Activated CD4-positive, alpha-beta T cell treated with anti-CD3 and anti-CD28 coated beads, Interleukin-2, Interleukin-6, amounts not matched to agents 100 ng/mL and 50 ng/mL, durations not matched to agents 16 hours and 8 hours (primary cell): Measurements from ENCODE around the gene YAE1.
"Not testable (repeated sequence)": the region's sequence is repeated elsewhere in the genome, so short reads cannot be mapped to it uniquely, and the experiment has no call there.

Experiments used
- DNase-seq: peaks from one replicate; pipeline ENCODE4 v3.0.0-alpha.2; 2020

Gene YAE1, protein sequence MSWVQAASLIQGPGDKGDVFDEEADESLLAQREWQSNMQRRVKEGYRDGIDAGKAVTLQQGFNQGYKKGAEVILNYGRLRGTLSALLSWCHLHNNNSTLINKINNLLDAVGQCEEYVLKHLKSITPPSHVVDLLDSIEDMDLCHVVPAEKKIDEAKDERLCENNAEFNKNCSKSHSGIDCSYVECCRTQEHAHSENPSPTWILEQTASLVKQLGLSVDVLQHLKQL

DNA sequence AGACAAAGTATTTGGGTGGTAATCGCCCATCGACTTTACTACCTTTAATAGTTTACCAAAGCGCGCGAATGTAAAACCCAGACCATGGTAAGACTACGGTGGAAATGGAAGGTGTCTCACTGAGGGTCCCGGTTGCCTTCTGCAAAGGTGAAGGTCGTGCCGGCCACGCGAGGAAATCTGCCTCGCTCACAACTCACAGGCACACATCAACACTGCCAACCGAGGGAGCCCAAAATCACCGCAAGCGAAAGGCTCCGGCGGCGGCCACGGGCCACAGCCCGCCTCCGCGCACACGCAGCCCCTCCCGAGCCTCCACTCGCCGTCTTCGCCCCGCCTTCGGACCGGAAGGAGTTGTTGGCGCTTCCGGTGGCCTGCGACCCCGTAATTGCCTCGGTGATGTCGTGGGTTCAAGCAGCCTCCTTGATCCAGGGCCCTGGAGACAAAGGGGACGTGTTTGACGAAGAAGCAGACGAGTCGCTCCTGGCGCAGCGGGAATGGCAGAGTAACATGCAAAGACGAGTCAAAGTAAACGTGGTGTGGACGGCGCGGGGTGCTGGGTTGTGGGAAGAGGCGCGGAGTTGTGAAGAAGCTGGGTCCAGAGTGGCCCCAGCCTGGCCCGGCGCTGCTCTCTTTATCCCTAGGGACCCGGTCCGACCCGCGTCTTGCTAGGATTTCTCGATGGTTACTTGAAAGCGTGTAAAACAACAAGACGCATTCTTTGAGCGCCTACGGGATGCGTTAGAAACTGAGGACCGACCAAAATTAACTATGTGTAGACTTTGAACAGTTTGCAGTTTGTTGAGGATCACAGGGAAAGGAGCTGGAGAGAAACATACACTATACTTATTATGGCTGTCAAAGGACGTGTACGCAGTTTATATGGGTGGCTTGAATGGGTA, at the start of gene YAE1:
TSS of gene YAE1 (plus strand) at position 382 of the 899 bp plus-strand sequence. CDS start at position 397, 15 bp downstream.
- peak; percentile 91 for DNase-seq

DNA sequence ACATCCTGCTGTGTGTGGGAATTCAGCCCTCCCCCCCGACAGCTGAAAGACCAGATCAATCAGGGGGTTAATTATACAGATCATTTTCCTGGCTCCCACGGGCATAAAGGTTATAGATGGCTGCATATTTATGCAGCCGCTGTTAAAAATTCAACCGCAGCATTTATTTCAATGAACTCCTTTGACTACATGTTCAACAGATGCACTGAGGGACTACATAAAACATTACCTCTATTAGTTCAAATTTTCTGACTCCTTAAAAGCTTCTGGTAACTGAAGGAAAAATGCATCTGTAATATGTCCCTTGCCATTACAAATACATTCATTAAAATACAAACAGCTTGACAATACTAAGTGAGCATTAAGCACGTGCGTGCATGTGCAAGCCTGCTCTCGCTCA, 49.7 kb upstream of the YAE1 start:
- no peak for DNase-seq

DNA sequence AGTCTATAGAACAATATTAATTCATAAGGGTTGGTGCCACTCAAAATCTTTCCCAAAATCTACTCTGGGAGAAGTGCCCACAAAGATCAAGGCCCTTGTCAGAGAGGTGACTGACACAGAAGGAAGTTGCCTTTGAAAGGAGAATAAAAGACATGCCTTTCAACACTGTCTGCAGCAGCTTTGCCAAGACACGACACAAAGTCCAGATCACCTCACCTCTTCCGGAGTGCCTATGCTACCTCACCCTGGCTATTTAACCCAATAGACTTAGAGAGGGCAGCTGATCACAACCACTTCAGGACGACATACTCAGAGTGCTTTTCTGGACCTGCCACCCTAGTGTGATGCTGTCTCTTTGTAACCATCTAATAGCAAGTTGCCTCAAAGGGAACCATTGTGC, 49.0 kb upstream of the YAE1 start:
- no peak for DNase-seq

DNA sequence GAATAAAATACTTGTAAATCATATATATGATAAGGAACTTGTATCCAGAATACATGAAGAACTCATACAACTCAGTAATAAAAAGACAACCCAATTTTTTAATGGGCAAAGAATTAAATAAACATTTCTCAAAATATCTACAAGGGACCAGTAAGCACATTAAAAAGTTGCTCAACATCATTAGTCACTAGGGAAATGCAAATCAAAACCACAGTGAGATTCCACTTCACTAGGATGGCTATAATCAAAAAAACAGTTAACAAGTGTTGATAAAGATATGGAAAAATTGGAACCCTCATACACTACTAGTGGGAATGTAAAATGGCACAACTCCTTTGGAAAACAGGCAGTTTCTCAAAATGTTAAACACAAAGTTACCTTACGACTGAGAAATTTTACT, 40.3 kb upstream of the YAE1 start:
- no peak for DNase-seq

DNA sequence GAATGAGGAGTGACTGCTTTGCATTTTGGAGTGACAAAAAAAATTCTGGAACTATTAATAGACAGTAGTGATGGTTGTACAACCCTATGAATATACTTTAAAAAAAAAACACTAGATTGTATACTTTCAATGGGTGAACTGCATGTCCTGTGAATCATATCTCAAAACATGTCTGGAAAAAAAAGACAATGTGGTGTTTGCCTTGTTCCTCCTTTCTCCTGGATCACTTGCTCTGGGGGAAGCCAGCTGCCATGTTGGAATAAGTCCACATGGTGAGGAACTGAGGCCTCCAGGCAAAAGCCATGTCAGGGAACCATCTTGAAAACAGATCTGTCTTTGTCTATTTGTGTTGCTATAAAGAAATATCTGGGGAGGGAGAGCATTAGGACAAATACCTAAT, 39.5 kb upstream of the YAE1 start:
- no peak for DNase-seq

DNA sequence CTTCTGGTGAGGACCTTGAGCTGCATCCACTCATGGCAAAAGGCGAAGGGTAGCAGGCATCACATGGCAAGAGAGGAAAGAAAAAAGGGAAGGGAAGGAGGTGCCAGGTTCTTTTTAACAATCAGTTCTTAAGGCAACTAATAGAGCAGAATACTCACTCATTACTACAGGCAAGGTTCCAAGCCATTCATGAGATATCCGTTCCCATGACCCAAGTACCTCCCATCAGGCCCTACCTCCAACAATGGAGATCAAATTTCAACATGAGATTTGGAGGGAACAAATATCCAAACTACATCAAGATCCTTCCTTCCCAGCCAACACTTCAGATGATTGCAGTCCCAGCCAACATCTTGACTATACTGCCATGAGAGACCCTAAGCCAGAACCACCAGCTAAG, 38.9 kb upstream of the YAE1 start:
- DNase-seq: no peak

DNA sequence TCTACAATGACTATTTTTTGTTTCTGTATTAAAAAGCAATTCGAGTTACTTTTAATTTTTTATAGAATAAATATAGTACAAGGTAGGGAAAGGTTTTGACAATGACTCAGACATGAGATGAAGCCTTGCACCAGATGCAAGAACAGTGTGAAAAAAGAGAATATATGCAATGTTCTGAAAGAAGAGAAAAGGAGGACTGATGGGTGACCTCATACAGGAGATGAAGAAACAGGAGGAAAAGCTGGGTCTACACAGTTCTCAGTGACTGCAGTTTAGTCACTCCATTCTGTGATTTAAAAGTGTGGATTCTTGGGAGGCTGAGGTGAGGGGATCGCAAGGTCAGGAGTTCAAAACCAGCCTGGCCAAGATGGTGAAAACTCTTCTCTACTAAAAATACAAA, 38.3 kb upstream of the YAE1 start:
- DNase-seq: no peak

DNA sequence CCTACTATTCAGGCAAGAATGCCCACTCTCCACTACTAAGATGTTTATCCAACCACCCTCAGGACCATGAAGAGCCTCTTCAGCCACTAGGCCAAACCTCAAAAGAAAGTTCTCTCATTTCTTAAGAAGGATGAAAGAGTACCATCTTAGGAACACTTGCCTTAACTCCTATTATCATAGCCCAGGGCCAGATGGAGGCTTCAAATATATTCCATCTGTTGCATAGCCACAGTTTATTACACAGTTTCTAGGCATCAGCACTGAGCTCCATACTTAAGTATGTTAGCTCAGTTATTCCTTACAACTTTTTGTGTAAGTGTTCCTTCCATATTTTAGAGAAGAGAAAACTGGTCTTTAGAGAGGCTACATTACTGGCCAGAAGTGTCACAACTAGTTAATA, 37.4 kb upstream of the YAE1 start:
- DNase-seq: no peak

DNA sequence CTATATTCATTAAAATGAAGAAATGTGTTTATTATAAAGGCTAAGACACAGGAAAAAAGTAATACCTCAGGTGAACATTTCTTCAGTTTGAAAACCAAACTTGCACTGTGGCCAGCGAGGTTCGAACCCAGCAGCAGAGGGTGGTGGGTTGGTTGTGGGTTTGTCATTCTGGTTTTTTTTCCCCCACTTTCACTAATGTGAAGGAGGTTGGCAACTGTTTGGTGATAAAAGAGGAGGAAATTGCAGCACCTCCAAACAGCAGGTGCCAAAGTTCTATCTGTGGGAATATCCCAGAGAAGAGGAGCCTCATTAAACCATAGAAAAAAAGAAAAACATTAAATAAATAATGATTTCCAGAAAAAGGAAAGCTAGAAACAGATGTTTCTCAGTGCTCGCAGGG, 36.6 kb upstream of the YAE1 start:
- DNase-seq: no peak

DNA sequence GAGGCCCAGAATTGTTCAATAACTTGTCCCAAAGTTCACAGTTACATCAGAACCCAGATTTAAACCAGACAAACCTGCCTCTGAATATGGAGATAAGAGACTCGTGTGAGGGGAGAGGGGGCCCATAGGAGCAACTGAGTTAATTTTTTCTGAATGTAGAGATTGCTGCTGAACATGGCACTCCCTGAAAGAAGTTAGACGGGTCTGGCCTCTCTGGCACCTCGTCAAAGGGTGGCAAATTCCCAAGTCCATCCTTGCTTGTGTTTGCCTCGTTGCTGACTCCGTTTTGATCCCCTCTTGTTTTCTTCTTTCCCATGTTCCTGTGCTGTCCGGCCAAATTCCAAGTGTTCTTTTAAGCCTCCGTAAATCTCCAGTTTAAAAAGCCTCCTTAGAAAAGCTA, 35.2 kb upstream of the YAE1 start:
- DNase-seq: no peak

DNA sequence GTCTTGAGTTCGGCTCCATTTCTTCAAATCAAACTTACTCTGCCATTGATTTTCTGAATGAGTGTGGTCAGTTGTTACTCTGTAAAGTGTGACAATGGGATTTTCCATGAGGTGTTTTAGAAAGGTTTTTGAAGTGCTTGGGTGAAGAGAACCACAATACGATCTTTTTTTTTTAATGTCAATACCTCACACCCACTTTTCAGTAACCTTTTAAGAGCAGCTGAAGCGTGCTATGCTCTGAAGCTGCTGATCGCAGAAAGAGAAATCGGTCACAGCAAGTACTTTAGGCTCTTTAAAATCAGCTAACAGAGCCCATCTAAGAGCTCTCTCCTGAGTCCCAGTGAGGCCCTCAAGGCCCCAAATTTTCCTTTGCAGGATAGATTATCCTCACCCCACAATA, 34.4 kb upstream of the YAE1 start:
- no peak for DNase-seq

DNA sequence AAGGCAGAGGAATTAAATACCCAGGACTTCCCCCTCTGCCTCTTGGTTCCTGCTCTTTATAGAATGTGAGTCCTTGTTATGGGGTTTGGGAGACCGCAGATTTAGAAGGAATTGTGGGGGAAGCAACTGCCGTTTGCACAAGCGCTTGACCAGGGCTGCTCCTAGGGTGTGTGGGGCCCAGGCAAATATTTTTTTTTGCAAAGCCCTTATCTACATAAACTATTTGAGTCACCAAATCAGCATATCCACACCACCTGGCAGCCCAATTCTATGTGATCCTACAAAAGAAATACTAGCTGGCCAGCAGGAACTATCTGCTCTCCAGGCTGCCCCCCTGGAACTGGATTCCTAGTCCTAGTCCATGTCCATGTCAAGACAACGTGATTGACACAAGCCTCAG, 33.4 kb upstream of the YAE1 start:
- no peak for DNase-seq

DNA sequence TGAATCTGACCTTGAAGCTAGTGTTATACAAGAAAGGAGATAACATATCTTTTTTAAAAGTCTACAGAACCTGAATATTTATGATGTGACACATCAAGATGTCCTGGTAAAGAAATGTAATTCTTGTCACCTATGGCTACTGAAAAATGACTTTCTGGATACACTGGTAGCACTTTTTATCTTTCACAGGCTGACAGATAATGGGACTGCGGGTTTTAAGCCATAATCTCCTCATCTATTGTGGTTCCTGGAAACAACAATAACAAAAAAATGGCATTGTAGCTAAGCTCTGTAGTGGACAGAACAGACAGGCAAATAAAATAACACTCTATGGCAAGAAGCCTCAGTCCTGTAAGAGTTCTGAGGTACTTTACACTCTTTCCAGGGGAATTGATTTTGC, 31.6 kb upstream of the YAE1 start:
- no peak for DNase-seq

DNA sequence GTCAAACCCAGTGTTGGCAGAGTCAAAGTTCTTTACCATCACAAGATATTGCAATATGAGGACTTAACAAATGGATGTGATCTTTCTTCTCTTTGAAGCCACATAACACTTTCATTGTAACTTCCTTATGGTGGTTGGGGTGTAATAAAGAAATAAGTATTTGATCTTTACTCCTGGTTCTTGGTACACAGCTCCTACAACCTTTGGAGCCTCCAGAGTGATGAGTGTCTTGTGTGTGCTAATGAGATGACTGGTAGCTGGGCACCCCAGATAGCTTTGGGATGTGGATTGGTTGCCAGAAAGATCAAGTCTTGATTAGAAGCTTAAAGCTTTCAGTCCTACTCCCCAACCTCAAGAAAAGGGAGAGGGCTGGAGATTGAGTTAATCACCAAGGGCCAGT, 31.1 kb upstream of the YAE1 start:
- no peak for DNase-seq

DNA sequence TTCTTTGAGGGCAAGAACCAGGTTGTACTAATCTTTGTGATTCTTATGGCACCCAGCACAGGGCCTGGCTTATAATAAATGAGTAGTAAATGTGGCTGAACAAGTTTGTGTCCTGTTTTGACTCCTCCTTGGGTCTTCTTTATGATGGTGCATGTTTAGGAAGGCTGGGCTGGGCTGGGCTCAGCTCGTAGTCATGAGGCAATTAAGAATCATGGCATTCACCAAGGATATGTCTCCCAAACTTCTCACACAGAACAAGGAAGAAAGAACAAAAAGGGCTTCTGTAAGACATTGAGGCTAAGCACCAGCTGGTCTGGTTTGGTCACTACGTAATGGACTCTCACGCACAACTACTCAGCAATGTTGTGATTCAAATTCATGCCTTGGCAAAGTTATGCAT, 30.5 kb upstream of the YAE1 start:
- DNase-seq: no peak

DNA sequence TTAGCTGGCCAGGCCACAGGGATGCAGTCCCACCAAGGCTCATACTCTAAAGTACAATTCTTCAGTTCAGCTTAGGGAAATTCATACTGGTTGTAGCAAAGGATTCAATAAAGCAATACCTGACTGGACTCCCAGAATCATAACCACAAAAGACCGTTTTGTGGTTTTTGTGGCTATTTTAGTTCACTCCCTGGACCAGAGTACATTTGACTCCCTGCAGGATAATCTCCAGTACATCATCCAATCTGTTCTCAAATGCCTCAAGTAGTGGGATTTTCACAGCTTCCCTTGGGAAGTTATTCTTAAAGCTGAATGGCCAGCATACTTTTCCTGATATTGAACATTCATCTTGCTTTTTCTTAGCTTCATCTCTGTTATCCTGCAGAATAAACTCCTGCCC, 29.3 kb upstream of the YAE1 start:
- no peak for DNase-seq

DNA sequence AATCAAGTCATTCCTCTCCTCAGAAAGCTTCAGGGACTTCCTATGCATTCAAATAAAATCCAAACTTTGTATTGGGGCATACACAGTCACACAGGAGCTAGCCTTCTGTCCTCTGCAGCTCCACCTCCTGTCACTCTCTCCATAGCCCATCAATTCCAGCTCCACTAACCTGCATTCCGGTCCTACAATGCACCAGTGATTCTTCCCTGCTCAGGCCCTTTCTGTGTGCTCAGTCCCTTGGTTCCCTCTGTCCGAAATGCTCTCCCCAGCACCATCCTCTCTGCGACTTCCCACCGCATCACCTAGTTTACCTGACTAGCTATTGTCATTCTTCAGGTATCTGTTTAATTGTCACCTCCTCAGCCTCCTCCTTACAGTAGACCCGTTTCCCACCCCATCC, 26.4 kb upstream of the YAE1 start:
- DNase-seq: no peak

DNA sequence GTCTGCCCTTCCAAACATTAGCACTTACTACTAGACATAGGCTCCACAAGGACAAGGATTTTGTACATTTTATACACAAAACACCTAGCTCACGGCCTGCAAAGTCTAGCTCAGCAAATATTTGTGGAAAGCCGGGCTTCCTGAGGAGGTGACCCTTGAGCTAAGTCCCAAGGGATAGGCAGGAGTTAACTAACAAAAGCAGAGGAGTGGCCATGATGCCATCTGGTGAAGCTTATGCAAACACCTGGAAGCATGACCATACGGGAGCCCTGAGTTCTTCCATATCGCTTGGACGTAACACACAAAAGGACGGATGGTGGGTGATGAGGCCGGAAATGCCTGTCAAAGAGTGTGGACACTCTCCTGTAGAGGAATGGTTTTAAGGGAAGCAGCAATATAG, 25.9 kb upstream of the YAE1 start:
- DNase-seq: no peak

DNA sequence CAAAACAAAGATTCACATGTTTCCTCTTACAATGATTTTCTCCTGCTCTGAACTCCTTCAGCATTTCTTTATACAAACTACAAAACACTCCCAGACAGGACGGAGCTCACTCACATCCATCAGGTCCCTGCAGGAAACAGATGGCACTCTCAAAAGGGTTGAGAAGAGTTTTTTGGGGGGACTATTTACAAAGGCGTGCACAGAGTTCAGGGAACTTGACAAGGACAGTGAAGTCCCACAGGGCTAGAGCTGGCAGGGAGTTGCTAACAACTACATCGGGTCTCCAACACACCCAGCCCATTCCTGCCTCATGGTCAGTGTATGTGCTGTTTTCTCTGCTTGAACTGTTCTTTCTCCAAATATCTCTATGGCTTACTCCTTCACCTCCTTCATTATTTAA, 24.7 kb upstream of the YAE1 start:
- no peak for DNase-seq

DNA sequence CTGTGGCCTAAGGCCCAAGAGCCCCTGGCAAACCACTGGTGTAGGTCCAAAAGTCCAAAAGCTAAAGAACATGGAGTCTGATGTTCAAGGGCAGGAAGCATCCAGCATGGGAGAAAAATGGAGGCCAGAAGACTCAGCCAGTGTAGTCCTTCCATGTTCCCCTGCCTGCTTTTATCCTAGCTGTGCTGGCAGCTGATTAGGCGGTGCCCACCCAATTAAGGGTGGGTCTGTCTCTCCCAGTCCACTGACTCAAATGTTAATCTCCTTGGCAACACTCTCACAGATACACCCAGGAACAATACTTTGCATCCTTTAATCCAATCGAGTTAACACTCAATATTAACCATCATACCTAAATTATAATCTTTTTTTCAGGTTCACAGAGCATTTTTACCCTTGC, 21.4 kb upstream of the YAE1 start:
- not testable (repeated sequence) for DNase-seq

DNA sequence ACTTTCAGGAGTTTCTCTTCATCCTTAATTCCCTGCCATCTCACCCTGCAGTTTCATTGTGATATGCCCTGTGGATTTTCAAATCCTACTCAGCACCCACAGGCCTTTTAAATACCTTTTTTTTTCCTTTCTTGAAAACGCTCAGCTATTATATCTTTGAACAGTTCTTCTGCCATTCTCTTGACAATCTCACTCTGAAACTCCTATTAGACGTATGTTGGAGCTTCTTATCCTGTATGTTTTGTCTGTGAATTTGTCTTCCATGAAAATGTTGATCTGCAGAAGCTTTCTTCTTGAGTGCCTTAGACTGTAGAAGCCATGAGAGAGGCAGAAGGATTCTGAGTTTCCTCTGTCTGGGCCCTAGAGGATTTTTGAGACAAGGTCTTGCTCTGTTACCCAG, 18.9 kb upstream of the YAE1 start:
- no peak for DNase-seq

DNA sequence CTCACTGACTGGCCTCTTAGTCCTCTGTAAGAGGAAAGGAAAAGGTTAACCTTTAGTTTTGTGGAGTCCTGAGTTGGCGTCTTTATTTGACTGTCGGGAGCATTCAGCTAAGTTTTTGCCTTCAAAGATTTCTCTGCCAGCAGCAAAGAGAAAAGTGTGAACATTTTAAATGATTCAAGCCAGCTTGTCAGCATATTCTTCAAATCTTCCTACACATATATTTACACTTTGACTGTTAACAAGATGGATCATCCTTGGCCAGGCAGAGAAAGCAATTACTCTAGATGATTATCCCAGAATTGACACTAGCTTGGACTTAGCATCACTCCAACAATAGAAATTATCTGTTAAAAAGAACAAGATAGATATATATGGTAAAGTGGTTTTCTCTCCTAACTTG, 15.8 kb upstream of the YAE1 start:
- no peak for DNase-seq

DNA sequence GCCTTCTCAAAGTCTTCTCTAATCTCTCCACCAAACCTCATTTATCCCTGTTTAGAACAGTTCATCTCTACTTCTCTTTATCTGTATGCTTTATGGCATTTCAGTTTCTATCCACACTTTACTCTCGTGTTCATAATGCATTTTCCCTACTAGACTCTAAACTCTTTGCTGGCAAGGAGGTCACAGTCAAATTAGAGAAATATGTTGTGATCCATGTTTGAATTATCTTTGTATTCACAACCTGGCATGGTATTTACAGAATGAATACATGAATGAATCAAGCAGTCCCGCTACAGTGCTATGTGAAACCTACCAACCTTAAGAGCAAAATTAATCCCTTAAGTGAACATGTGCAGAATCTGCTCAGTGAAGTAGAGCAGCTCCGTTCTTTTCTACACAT, 12.8 kb upstream of the YAE1 start:
- DNase-seq: no peak

DNA sequence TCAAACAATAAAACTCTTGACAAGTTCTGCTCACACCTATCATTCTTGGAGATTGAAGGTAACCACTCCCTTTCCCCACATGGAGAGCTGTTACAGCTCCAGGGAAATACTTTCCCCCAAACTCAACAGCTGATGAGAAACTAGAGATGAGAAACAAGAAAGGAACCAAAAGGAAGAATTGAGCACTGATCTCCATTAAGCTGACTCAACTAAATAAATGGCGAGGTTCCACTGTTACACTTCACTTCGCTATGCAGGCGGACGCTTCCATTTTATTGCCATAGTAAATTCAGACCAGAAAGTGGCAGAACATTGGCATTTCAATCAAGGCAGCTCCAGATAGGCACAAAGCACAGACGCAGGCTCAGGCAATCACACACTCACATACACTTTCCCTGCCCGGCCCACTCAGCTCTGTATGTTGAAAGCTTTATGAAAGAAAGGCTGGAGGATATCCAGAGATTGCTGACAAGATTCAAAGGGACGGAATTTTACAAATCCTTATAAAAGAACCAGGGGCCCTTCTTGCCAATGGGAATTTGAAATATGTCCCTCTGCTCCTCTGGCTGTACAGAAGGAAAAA, 11.5 kb upstream of the YAE1 start:
- no peak for DNase-seq
